ENCODE results near the gene ARPC5.

ARPC5 gene

GRCh38 chr1:183600136-183600535, 35.4 kb downstream of the ARPC5 start:
- Histone ChIP-seq H3K79me2 (ENCODE audit: insufficient read depth, low read length) (no peaks in the 10 kb centered on the region), H3K27me3 (ENCODE audit: insufficient read depth, low read length, poor library complexity, severe bottlenecking) (no peaks in the 10 kb centered on the region), H2AFZ (ENCODE audit: low read length) (no peak overlapping the region)

GRCh38 chr1:183598386-183598785, 37.2 kb downstream of the ARPC5 start:
- H2AFZ ChIP-seq (ENCODE audit: low read length): peak overlapping the region; percentile 52; the same call in 1 of the 2 replicates
- H3K4me3 ChIP-seq (ENCODE audit: low read length, poor library complexity, severe bottlenecking): no peak overlapping the region
- no peaks in the 10 kb centered on the region for H3F3A ChIP-seq (ENCODE audit: low read depth)
- no peaks in the 10 kb centered on the region for H3K9me3 ChIP-seq (ENCODE audit: insufficient read depth, low read depth, low read length)
- H3K36me3 ChIP-seq (ENCODE audit: insufficient read depth, low read length): no peaks in the 10 kb centered on the region
- TF ChIP-seq CTCF (conservative IDR thresholded peaks at IDR 0.05; ENCODE audit: low read length): no peak
- TF ChIP-seq EZH2phosphoT487 (IDR thresholded peaks at IDR 0.05; ENCODE audit: borderline replicate concordance): no peak
- no peaks in the 10 kb centered on the region for H3K79me2 ChIP-seq (ENCODE audit: insufficient read depth, low read length)
- no peak overlapping the region for H3K4me2 ChIP-seq (ENCODE audit: low read depth, low read length, poor library complexity, severe bottlenecking)
- no peaks in the 10 kb centered on the region for H4K20me1 ChIP-seq (ENCODE audit: insufficient read depth, low read length, poor library complexity, severe bottlenecking)
- no peaks in the 10 kb centered on the region for H3K9me2 ChIP-seq (replicated peaks; ENCODE audit: low read depth, low read length)
- no peaks in the 10 kb centered on the region for H3K4me1 ChIP-seq (ENCODE audit: insufficient read depth, low read length, poor library complexity, severe bottlenecking)
- H3K27me3 ChIP-seq (ENCODE audit: insufficient read depth, low read length, poor library complexity, severe bottlenecking): no peaks in the 10 kb centered on the region
- no peak overlapping the region for H3K9ac ChIP-seq (ENCODE audit: low read depth, low read length, poor library complexity, severe bottlenecking)

More at GRCh38 chr1:183600136-183600535, 35.4 kb downstream of the ARPC5 start:
- Histone ChIP-seq H3F3A (ENCODE audit: low read depth) (no peaks in the 10 kb centered on the region), H3K9ac (ENCODE audit: low read depth, low read length, poor library complexity, severe bottlenecking) (no peak overlapping the region), H3K4me3 (ENCODE audit: low read length, poor library complexity, severe bottlenecking) (no peak overlapping the region), H3K9me3 (ENCODE audit: insufficient read depth, low read depth, low read length) (no peaks in the 10 kb centered on the region), H3K4me2 (ENCODE audit: low read depth, low read length, poor library complexity, severe bottlenecking) (no peak overlapping the region), H3K4me1 (ENCODE audit: insufficient read depth, low read length, poor library complexity, severe bottlenecking) (peaks cover 5% of the 10 kb centered on the region), H3K36me3 (ENCODE audit: insufficient read depth, low read length) (no peaks in the 10 kb centered on the region), H3K9me2 (replicated peaks; ENCODE audit: low read depth, low read length) (no peaks in the 10 kb centered on the region), H4K20me1 (ENCODE audit: insufficient read depth, low read length, poor library complexity, severe bottlenecking) (no peaks in the 10 kb centered on the region)
- no peak for TF ChIP-seq CTCF (conservative IDR thresholded peaks at IDR 0.05; ENCODE audit: low read length)
- TF ChIP-seq EZH2phosphoT487 (IDR thresholded peaks at IDR 0.05; ENCODE audit: borderline replicate concordance): no peak

GRCh38 chr1:183597656-183598347, 37.8 kb downstream of the ARPC5 start:
- Histone ChIP-seq H3K27me3 (ENCODE audit: insufficient read depth, low read length, poor library complexity, severe bottlenecking) (no peaks in the 10 kb centered on the region), H3K9me2 (replicated peaks; ENCODE audit: low read depth, low read length) (no peaks in the 10 kb centered on the region), H3K36me3 (ENCODE audit: insufficient read depth, low read length) (no peaks in the 10 kb centered on the region), H3K4me3 (ENCODE audit: low read length, poor library complexity, severe bottlenecking) (no peak overlapping the region), H3K4me2 (ENCODE audit: low read depth, low read length, poor library complexity, severe bottlenecking) (no peak overlapping the region), H2AFZ (ENCODE audit: low read length) (peak overlapping the region; percentile 45; the same call in 1 of the 2 replicates), H3K9ac (ENCODE audit: low read depth, low read length, poor library complexity, severe bottlenecking) (no peak overlapping the region), H3F3A (ENCODE audit: low read depth) (no peaks in the 10 kb centered on the region), H4K20me1 (ENCODE audit: insufficient read depth, low read length, poor library complexity, severe bottlenecking) (no peaks in the 10 kb centered on the region), H3K9me3 (ENCODE audit: insufficient read depth, low read depth, low read length) (no peaks in the 10 kb centered on the region), H3K79me2 (ENCODE audit: insufficient read depth, low read length) (no peaks in the 10 kb centered on the region), H3K4me1 (ENCODE audit: insufficient read depth, low read length, poor library complexity, severe bottlenecking) (no peaks in the 10 kb centered on the region)
- TF ChIP-seq CTCF (conservative IDR thresholded peaks at IDR 0.05; ENCODE audit: low read length) (no peak), EZH2phosphoT487 (IDR thresholded peaks at IDR 0.05; ENCODE audit: borderline replicate concordance) (no peak)
